ENCODE measurements around the gene CTTNBP2NL. TPM values are rescaled to one million over a fixed set of nuclear protein-coding genes. Genes with fewer than 3 reads are reported as not detected.

Gene CTTNBP2NL
- polyA plus RNA-seq, 3 donors, result 1.6 to 4.9 (median 3.0) TPM

GRCh38 chr1:112457241-112457640, 61.2 kb downstream of the CTTNBP2NL start:
- peaks cover 5% of the 10 kb centered on the region for H3K4me1 Mint-ChIP-seq
- Histone ChIP-seq H3K4me2 (replicated peaks; ENCODE audit: extremely low read depth, low read length, poor library complexity, severe bottlenecking) (no peak overlapping the region), H3K9ac (ENCODE audit: insufficient read depth, low read length, poor library complexity, severe bottlenecking) (no peak overlapping the region), H3K4me3 (replicated peaks in 1 of 3; ENCODE audit: low read depth in 2 of 3, low read length in 3 of 3) (no peak overlapping the region), H4K20me1 (ENCODE audit: insufficient read depth, low read length) (no peaks in the 10 kb centered on the region), H3K9me3 (replicated peaks in 1 of 2; ENCODE audit: control insufficient read depth in 1 of 2, insufficient read depth in 1 of 2, low read length in 2 of 2) (no peaks in the 10 kb centered on the region), H2AFZ (ENCODE audit: insufficient read depth, low read depth, low read length, poor library complexity, severe bottlenecking) (no peak overlapping the region), H3K36me3 (replicated peaks in 1 of 2; ENCODE audit: control insufficient read depth in 1 of 2, insufficient read depth in 2 of 2, low read length in 2 of 2) (peaks cover 4 to 24% of the 10 kb centered on the region in 2 donors), H3K4me1 (ENCODE audit: control insufficient read depth in 1 of 2, insufficient read depth in 2 of 2, low read length in 2 of 2) (peaks cover 3 to 5% of the 10 kb centered on the region in 2 donors), H3K27me3 (ENCODE audit: control insufficient read depth in 2 of 2, insufficient read depth in 2 of 2, low read length in 2 of 2) (no peaks in the 10 kb centered on the region), H3K27ac (ENCODE audit: low read depth in 1 of 2, low read length in 2 of 2) (no peak overlapping the region), H3K79me2 (ENCODE audit: insufficient read depth, low read length) (no peaks in the 10 kb centered on the region)
- intact Hi-C loops (cut with micrococcal nuclease), result no loop called here
- peaks cover 0 to 3% (median 3%) of the 10 kb centered on the region in 3 donors for H3K27me3 Mint-ChIP-seq (ENCODE audit: low read depth in 3 of 3)
- no peak overlapping the region for H3K4me3 Mint-ChIP-seq
- no peaks in the 10 kb centered on the region for H3K9me3 Mint-ChIP-seq
- DNase-seq, result no peak
- peaks cover 13 to 17% of the 10 kb centered on the region in 2 donors for H3K36me3 Mint-ChIP-seq
- TF ChIP-seq, protein P1, sequence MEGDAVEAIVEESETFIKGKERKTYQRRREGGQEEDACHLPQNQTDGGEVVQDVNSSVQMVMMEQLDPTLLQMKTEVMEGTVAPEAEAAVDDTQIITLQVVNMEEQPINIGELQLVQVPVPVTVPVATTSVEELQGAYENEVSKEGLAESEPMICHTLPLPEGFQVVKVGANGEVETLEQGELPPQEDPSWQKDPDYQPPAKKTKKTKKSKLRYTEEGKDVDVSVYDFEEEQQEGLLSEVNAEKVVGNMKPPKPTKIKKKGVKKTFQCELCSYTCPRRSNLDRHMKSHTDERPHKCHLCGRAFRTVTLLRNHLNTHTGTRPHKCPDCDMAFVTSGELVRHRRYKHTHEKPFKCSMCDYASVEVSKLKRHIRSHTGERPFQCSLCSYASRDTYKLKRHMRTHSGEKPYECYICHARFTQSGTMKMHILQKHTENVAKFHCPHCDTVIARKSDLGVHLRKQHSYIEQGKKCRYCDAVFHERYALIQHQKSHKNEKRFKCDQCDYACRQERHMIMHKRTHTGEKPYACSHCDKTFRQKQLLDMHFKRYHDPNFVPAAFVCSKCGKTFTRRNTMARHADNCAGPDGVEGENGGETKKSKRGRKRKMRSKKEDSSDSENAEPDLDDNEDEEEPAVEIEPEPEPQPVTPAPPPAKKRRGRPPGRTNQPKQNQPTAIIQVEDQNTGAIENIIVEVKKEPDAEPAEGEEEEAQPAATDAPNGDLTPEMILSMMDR (IDR thresholded peaks at IDR 0.05), result no peak
- peak overlapping the region in 1 of 7 donors; percentile 3 for H3K27ac Mint-ChIP-seq
- no CpG with 5 or more reads among the region's 2 CpGs for WGBS (ENCODE audit: insufficient coverage)

GRCh38 chr1:112457955-112458354, 61.9 kb downstream of the CTTNBP2NL start:
- no peaks in the 10 kb centered on the region for H3K9me3 Mint-ChIP-seq
- peaks cover 7% of the 10 kb centered on the region for H3K4me1 Mint-ChIP-seq
- intact Hi-C loops (cut with micrococcal nuclease), result no loop called here

More at GRCh38 chr1:112457955-112458354, 61.9 kb downstream of the CTTNBP2NL start:
- DNase-seq, result peak in 1 of 3 donors; percentile 16
- H3K4me2 ChIP-seq (replicated peaks; ENCODE audit: extremely low read depth, low read length, poor library complexity, severe bottlenecking), result no peak overlapping the region
- no peak overlapping the region for H3K27ac Mint-ChIP-seq
- H2AFZ ChIP-seq (ENCODE audit: insufficient read depth, low read depth, low read length, poor library complexity, severe bottlenecking), result no peak overlapping the region
- no peak overlapping the region for H3K4me3 ChIP-seq (replicated peaks in 1 of 3; ENCODE audit: low read depth in 2 of 3, low read length in 3 of 3)
- H3K9ac ChIP-seq (ENCODE audit: insufficient read depth, low read length, poor library complexity, severe bottlenecking), result no peak overlapping the region
- no peaks in the 10 kb centered on the region for H3K9me3 ChIP-seq (replicated peaks in 1 of 2; ENCODE audit: control insufficient read depth in 1 of 2, insufficient read depth in 1 of 2, low read length in 2 of 2)
- peaks cover 3 to 5% of the 10 kb centered on the region in 2 donors for H3K4me1 ChIP-seq (ENCODE audit: control insufficient read depth in 1 of 2, insufficient read depth in 2 of 2, low read length in 2 of 2)
- no peaks in the 10 kb centered on the region for H3K79me2 ChIP-seq (ENCODE audit: insufficient read depth, low read length)
- TF ChIP-seq, protein P1 (IDR thresholded peaks at IDR 0.05), result no peak
- no peak overlapping the region for H3K4me3 Mint-ChIP-seq
- H3K27ac ChIP-seq (ENCODE audit: low read depth in 1 of 2, low read length in 2 of 2), result no peak overlapping the region
- peaks cover 13 to 17% of the 10 kb centered on the region in 2 donors for H3K36me3 Mint-ChIP-seq
- H3K36me3 ChIP-seq (replicated peaks in 1 of 2; ENCODE audit: control insufficient read depth in 1 of 2, insufficient read depth in 2 of 2, low read length in 2 of 2), result peaks cover 4 to 24% of the 10 kb centered on the region in 2 donors
- H3K27me3 Mint-ChIP-seq (ENCODE audit: low read depth in 3 of 3), result peaks cover 0 to 3% (median 3%) of the 10 kb centered on the region in 3 donors
- H3K27me3 ChIP-seq (ENCODE audit: control insufficient read depth in 2 of 2, insufficient read depth in 2 of 2, low read length in 2 of 2), result no peaks in the 10 kb centered on the region
- no peaks in the 10 kb centered on the region for H4K20me1 ChIP-seq (ENCODE audit: insufficient read depth, low read length)
